ENCODE results near the gene MPP3.

DNA sequence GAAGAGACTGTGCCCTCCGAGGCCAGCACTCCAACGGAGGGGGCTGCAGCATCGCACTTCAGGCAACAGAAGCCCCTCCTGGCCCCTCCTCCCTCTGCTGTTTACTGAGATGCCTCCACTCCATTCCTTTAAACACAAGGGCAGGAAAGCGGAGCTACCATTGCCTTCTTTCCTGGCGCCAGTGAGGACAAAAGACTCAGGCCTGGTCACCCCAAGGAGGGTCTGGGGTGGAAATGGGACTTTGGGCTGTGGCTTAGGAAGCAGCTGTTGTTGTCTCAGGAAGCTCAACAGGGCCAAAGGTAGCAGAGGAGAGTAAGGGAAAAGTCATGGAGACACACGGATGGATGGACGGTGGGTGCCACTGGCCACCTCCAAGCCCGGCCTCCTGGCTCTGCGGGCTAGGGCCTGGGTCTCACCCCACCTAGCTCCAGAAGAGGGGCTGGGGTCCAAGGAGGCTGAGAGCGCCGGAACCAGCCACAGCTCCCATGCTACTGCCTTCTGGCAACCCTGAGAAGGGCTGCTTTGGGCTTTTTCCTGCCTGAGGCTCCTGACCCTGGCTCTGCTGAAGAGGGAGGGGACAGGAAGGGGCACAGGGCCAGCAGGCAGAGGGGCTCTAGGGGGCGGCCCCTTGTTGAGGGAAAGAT, 25.1 kb upstream of the MPP3 start:
- TF ChIP-seq CTCF (IDR thresholded peaks at IDR 0.05) (no peak), EZH2 (IDR thresholded peaks at IDR 0.05) (no peak), EZH2phosphoT487 (IDR thresholded peaks at IDR 0.05) (no peak)

Data from neural progenitor cell (in vitro differentiated cells).